Left ventricle myocardium inferior (tissue), 1 donor: ENCODE measurements around the gene CARS2. TPM values are rescaled to one million over a fixed set of nuclear protein-coding genes. Genes with fewer than 3 reads are reported as not detected.
"Not testable (repeated sequence)": the region's sequence is repeated elsewhere in the genome, so short reads cannot be mapped to it uniquely, and the experiment has no call there.

ENCODE experiments used
- DNase-seq: peaks from one replicate; pipeline ENCODE4 v3.0.0-alpha.2; 2020
- H3K27ac ChIP-seq: fragments of 200-600 bp; replicated peaks from 2 replicates; pipeline ENCODE4 v1.8.0; 2021
- H3K27me3 ChIP-seq: fragments of 200-600 bp; 2 replicates; pipeline ENCODE4 v1.8.0; 2021; ENCODE audit warnings: low read depth
- H3K36me3 ChIP-seq: fragments of 200-600 bp; 2 replicates; pipeline ENCODE4 v1.8.0; 2021
- H3K4me1 ChIP-seq: fragments of 200-600 bp; 2 replicates; pipeline ENCODE4 v1.8.0; 2021
- H3K4me3 ChIP-seq: fragments of 200-600 bp; 2 replicates; pipeline ENCODE4 v1.8.0; 2021; ENCODE audit warnings: mild to moderate bottlenecking, moderate library complexity
- H3K9me3 ChIP-seq: fragments of 200-600 bp; replicated peaks from 2 replicates; pipeline ENCODE4 v1.8.0; 2021
- intact Hi-C: fragments of 100-400 bp; cut with micrococcal nuclease; formaldehyde crosslinking; loops from one replicate; pipeline ENCODE4 v1.11.0; 2022
- total RNA-seq: library from RNA; stranded (reverse); fragmentation: NEBNext Ultra II Directional; extraction: Animal tissue kit (Norgen Biotek cat#: 25700); gene quantifications from one replicate; pipeline ENCODE4 v1.2.1, GENCODE V29; 2021
- TF ChIP-seq, protein P1 (sequence below): fragments of 200-600 bp; IDR thresholded peaks from 2 replicates; pipeline ENCODE4 v1.8.0; 2021; ENCODE audit warnings: antibody characterized with exemption, mild to moderate bottlenecking, borderline replicate concordance
- donor health status: DM: no; HTN: yes; CAD: no; lungs with severe emphysema.

The CARS2 gene
- total RNA-seq, 1 donor from 2014 or later, result 52.8 TPM

DNA sequence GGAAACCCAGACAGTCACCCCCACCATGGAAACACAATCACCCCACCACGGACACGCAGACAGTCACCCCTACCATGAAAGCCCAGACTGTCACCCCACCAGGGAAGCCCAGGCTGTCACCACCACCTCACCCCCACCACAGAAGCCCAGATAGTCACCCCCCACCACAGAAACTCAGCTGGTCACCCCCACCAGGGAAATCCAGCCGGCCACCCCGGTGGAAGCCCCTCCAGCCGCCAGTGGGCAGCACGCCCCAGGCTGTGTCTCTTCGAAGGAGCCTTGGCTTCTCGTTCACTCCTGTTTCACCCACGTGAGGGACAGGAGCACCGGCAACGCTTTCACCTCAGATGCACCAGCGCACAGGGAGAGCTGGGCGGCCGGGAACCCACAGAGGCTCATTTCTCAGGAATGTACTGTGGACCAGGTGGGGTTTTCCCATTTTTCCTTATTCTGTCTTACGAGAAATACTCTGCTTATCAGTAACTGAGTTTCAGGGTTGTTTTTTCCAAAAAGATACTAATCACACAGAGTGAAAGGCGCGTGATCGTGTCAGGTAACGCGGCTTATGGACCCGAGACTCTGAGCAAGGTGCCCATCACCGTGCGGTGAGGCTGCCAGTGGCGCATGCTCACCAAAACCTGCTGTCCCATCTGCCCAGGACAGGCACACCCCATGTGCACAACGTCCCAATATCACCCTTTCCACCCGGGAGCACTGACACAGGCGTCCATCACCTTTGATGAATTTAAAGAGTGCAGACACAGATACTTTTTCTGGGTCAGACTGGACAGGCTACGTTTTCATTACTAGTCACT is 28.0 kb downstream of the CARS2 start:
- H3K27me3 ChIP-seq, result no peaks in the 10 kb centered on the region
- DNase-seq, result no peak
- no peak overlapping the region for H3K27ac ChIP-seq
- H3K36me3 ChIP-seq, result peaks cover 52% of the 10 kb centered on the region
- TF ChIP-seq, protein P1, sequence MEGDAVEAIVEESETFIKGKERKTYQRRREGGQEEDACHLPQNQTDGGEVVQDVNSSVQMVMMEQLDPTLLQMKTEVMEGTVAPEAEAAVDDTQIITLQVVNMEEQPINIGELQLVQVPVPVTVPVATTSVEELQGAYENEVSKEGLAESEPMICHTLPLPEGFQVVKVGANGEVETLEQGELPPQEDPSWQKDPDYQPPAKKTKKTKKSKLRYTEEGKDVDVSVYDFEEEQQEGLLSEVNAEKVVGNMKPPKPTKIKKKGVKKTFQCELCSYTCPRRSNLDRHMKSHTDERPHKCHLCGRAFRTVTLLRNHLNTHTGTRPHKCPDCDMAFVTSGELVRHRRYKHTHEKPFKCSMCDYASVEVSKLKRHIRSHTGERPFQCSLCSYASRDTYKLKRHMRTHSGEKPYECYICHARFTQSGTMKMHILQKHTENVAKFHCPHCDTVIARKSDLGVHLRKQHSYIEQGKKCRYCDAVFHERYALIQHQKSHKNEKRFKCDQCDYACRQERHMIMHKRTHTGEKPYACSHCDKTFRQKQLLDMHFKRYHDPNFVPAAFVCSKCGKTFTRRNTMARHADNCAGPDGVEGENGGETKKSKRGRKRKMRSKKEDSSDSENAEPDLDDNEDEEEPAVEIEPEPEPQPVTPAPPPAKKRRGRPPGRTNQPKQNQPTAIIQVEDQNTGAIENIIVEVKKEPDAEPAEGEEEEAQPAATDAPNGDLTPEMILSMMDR, result no peak
- no peaks in the 10 kb centered on the region for H3K4me1 ChIP-seq
- peaks cover 5% of the 10 kb centered on the region for H3K9me3 ChIP-seq
- no peak overlapping the region for H3K4me3 ChIP-seq
- intact Hi-C loops, result no loop called here

GRCh38 chr13:110676595-110677587 is 29.0 kb downstream of the CARS2 start:
- Histone ChIP-seq H3K27me3 (no peaks in the 10 kb centered on the region), H3K36me3 (peaks cover 42% of the 10 kb centered on the region), H3K4me1 (no peaks in the 10 kb centered on the region), H3K27ac (no peak overlapping the region), H3K9me3 (peaks cover 5% of the 10 kb centered on the region), H3K4me3 (no peak overlapping the region)
- no peak for DNase-seq
- TF ChIP-seq, protein P1, result no peak
- intact Hi-C loops, result no loop called here

DNA sequence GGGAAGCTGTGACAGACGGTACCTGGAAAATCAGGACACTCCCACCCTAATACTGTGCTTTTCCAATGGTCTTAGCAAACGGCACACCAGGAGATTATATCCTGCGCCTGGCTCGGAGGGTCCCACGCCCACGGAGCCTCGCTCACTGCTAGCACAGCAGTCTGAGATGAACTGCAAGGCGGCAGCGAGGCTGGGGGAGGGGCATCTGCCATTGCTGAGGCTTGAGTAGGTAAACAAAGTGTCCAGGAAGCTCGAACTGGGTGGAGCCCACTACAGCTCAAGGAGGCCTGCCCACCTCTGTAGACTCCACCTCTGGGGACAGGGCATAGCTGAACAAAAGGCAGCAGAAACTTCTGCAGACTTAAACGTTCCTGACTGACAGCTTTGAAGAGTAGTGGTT is 36.1 kb downstream of the CARS2 start:
- intact Hi-C loops, result not testable (repeated sequence)

DNA sequence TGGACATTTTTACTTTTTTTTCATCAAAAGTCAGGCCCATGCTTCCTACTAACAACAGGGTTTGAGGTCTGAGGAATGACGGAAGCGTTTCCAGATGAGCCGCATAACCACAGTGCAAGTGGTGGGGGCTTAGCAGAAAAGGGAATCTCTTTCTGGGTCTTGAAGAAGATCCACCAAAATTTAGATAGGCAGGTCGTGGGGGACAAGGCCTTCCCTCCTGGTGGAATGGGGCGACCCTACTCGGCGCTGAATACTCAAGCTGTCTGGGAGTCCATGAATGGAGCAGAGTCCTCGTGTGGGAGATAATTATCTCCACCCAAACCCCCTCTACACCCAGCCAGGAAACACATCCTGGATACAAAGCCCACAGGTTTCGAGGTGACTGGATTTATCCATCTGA is 36.9 kb downstream of the CARS2 start:
- TF ChIP-seq, protein P1, result no peak
- no peak for DNase-seq
- H3K27me3 ChIP-seq, result no peaks in the 10 kb centered on the region
- H3K27ac ChIP-seq, result no peak overlapping the region
- H3K9me3 ChIP-seq, result peaks cover 4% of the 10 kb centered on the region
- intact Hi-C loops, result no loop called here
- peaks cover 57% of the 10 kb centered on the region for H3K36me3 ChIP-seq
- H3K4me1 ChIP-seq, result no peaks in the 10 kb centered on the region
- H3K4me3 ChIP-seq, result no peak overlapping the region

More for the DNA sequence above, 36.1 kb downstream of the CARS2 start:
- H3K27ac ChIP-seq, H3K4me3 ChIP-seq, DNase-seq, H3K27me3 ChIP-seq, H3K9me3 ChIP-seq, H3K4me1 ChIP-seq: not testable (repeated sequence)
- peaks cover 53% of the 10 kb centered on the region for H3K36me3 ChIP-seq

- TF ChIP-seq, protein P1, result no peak
- Histone ChIP-seq H3K9me3 (peaks cover 4% of the 10 kb centered on the region), H3K4me1 (no peaks in the 10 kb centered on the region), H3K27me3 (no peaks in the 10 kb centered on the region), H3K4me3 (no peak overlapping the region), H3K36me3 (peaks cover 85% of the 10 kb centered on the region), H3K27ac (no peak overlapping the region)
- DNase-seq, result no peak
- intact Hi-C loops, result no loop called here
These were observed 39.7 kb downstream of the CARS2 start for GRCh38 chr13:110666255-110666533.
